SU-DHL-6 (cell line): ENCODE results near the gene SVIL.

Source experiments
- CTCF ChIP-seq: fragments of 200-600 bp; sonication (generic); IDR thresholded peaks from one replicate; pipeline ENCODE4 v1.5.1; 2017; ENCODE audit warnings: antibody characterized with exemption, mild to moderate bottlenecking, low read length, moderate library complexity; ENCODE audit not compliant: insufficient read depth, poor library complexity, severe bottlenecking
- EZH2phosphoT487 ChIP-seq: fragments of 200-600 bp; sonication (generic), shearing (Covaris generic); conservative IDR thresholded peaks from 2 replicates; pipeline ENCODE4 v1.6.1; 2018; ENCODE audit warnings: mild to moderate bottlenecking, antibody characterized with exemption, low read length, moderate library complexity, mixed read lengths

- no peak for TF ChIP-seq CTCF
- TF ChIP-seq EZH2phosphoT487: no peak
Observed at GRCh38 chr10:29595146-29595545, 39.6 kb downstream of the SVIL start.
